SH-SY5Y (cell line): ENCODE results near the gene XKR8.

Source experiments
- GATA2 ChIP-seq: IDR thresholded peaks from 2 replicates; pipeline ENCODE4 v1.6.1; 2011; ENCODE audit warnings: mild to moderate bottlenecking, low read depth, low read length
- GATA3 ChIP-seq: IDR thresholded peaks from 2 replicates; pipeline ENCODE4 v1.6.1; 2011; ENCODE audit warnings: low read depth, mild to moderate bottlenecking, low read length, moderate library complexity

GRCh38 chr1:27972141-27972540 is 12.4 kb downstream of the XKR8 start:
- TF ChIP-seq GATA3 (no peak), GATA2 (no peak)
